HG02840 (cell line): Measurements from ENCODE around the gene HMGN1.
A peak's percentile ranks its signal among the peaks of the same experiment; 100 is the strongest.
"Not testable (repeated sequence)": the region's sequence is repeated elsewhere in the genome, so short reads cannot be mapped to it uniquely, and the experiment has no call there.

Experiments used
- ATAC-seq: cut with Tn5 transposase; IDR thresholded peaks from one replicate; pipeline ENCODE4 v1.9.1; 2021; ENCODE audit warnings: mild to moderate bottlenecking, moderate library complexity, moderate number of reproducible peaks; ENCODE audit not compliant: unreplicated experiment, low FRiP score

HMGN1 gene, protein sequence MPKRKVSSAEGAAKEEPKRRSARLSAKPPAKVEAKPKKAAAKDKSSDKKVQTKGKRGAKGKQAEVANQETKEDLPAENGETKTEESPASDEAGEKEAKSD

DNA sequence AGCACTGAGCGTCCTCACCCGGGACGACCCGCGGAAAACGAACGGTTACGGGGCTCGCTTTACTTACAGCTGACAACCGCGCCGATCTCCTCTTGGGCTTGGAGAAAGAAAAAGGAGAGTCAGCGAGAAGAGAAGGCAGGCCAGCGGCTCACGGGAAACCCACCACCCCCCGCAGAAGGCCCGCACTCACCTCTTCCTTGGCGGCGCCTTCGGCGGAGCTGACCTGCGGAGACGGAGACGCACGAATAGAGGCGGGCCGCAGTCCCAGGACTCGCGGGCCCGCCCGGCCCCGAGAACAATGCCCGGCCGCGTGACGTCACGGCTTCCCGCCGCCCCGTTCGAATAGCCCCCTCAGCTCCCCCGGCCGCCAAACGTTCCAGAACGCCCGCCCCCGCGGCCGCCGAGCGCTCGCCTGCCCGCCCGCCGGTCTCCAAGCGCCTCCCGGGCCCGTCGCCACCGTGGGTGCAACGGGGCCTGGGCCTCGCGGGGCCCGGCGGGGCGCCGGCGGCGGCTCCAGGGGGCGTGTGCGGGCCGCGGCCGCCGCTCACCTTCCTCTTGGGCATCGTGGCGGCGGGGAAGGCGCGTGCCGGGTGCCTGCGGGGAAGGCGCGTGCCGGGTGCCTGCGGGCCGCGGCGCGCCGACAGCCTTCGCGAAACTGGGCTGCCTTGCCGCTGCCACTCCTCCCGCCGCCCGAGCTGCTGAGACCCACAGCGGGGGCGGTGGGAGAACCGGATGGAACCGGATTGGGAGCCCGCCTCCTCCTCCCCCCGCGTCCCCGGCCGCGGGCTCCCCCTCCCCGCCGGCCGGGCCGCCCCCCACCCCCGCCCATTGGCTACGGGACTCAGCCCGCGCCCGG, at the start of gene HMGN1:
TSS of gene HMGN1 (minus strand) at position 734 of the 856 bp plus-strand sequence. CDS start at position 563, 171 bp downstream.
- ATAC-seq = peak; percentile 50

DNA sequence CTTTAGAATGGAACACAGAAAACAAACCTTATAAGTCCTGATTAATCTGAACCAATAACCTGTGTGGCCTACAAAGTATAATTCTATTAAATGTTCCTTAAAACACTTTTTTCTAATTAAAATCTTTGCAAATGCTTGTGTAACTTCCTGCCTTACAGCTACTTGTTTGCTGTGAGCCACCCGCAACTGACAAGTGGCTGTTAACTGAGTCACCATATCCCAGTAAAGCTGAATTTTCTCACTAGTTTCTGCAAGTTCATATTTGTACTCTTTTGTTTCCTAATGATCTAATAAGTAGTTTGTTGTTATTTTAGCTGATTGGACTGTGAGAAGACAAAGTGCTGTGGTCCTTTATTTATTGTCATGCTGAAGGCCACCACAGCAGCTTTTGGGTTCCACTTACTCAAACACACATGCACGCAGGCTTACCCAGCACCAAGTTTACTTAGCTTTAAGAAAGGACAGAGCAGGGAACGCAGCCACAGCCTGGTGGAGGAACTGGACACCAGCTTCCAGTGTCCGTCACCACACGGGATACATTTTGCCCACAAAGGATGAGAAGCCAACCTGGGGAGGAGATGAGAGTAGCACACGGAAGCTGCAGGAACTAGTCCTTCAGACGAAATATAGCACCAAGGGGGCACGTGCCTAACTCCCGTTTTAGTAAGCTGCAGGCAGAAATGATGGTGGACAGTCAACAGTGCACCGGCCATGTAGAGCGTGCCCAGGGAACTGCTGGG, 48.9 kb upstream of the HMGN1 start:
- no peak for ATAC-seq

DNA sequence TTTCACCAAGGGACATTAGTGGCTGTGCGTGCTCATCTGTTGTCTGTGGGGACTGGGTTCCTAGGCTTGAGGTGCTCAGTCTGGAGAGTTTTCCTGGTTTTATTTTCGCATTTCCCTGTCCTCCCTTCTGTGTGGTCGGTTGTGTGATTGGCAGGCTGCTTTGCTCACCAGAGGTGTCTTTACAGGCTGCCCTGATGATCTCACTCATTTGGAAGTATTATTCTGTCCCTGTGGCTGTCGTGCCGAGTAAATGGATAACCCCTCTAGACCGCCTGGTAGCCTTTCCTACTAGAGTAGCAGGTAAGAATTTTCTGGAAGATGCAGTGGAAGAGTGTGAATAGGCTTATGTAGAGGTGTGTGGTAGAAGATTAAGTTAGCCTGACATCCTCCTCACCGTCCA, 44.1 kb upstream of the HMGN1 start:
- ATAC-seq = no peak

DNA sequence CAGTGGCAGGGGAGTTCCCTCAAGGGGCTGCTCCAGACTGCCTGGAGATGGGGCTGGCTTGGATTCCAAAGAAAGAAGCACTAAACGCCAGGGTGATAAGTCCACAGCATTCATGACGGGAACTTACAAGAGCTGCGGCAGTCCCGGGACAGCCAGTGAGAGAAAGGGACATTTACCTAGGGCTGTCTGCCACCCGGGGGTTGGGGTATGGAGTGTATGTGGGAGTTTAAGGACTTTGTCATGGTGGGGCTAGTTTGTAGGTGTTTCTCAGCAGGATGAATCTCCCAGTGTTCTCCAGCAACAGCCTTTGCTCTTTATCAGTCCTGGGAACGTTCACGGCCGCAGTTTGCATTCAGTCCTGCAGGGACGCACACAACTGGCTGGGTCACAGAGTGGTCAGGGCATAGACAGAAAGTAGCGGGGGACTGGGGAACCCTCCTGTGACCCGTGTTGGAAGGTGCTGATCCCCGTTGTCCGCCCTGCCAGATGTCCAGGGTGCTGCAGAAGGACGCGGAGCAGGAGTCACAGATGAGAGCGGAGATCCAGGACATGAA, 41.4 kb upstream of the HMGN1 start:
- no peak for ATAC-seq

DNA sequence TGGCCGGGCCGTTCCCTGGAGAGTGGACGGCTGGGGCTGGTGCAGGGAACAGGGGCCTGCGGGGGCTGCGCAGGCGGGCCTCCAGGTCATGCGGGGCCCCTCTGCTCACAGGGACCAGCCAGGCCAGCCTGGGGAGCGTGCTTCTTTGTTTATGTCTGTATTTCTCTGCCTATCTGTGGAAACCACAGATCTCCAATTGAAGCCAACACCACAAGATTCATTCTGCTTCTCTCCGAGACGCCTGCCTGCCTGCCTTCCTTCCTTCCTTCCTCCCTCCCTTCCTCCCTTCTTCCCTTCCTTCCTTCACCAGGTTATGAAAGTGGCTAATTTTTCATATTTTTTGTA, 39.9 kb upstream of the HMGN1 start:
- peak; percentile 7 for ATAC-seq

DNA sequence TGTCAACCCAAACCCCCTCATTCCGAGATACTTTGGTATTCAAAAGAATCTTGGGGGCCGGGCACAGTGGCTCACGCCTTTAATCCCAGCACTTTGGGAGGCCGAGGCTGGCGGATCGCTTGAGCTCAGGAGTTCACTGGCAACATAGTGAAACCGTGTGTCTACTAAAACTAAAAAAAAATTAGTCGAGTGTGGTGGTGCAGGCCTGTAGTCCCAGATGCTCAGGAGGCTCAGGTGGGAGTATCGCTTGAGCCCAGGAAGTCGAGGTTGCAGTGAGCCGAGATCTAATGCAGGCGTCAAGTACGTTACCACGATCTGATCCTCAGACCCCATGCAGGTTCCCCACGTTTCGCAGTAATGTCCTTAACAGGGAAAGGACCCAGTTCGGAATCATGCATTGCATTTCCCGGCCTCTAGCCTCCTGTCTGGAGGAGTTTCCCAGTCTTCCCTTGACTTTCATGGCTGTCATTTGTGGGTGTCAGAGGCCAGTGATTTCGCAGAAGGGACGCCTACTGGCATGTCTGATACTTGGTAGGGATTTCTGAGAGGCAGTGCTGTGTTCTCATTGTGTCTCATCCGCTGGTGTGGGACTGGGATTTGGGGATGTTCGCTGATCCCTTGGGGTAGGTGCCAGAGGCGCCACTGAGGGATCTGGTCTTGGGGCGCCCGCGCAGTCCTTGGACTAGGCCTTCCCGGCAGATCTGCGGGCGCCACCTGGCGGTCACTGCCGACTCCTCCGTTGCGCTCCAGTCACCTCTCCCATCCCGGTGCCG, 39.3 kb upstream of the HMGN1 start:
- peak; percentile 70 for ATAC-seq

DNA sequence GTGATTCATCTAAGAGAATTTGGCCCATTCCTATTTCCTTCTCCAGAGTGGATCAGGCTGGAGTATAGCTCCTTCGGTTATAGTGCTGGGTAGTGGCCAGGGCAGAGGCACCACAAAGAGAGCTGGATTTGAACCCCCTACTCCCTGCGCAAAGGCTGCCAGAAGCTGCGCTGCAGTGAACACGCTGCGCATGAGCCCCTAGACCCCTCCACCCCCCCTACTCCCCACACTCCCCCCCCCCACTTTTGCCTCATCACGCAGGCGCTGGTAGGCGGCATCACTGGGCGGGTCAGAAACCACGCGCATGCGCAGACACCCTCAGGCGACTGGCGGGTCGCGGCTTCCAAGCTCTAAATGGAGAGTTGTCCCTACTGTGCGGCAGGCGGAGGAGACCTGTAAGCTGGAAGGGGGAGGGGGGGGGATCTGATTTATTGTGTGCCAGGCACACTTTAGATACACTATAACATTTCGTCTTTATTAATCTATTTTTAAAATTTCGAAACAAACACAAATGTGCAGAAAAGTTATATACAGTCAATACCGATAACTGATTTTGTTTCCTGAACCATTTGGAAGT, 38.7 kb upstream of the HMGN1 start:
- no peak for ATAC-seq

DNA sequence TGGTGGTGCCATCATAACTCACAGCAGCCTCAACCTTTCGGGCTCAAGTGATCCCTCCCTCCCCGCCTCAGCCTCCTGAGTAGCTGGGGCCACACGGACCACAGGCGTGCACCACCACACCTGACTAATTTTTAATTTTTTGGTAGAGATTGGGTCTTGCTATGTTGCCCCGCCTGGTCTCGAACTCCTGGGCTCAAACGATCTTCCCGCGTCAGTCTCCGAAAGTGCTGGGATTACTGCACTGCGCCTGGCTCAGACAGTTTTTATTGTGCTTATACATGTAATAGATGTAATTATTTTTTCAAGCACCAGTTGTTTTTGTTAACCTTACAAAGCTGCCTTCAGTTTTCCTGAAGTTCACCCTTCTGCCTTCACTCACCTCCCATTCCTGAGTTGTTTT, 38.0 kb upstream of the HMGN1 start:
- ATAC-seq = no peak

DNA sequence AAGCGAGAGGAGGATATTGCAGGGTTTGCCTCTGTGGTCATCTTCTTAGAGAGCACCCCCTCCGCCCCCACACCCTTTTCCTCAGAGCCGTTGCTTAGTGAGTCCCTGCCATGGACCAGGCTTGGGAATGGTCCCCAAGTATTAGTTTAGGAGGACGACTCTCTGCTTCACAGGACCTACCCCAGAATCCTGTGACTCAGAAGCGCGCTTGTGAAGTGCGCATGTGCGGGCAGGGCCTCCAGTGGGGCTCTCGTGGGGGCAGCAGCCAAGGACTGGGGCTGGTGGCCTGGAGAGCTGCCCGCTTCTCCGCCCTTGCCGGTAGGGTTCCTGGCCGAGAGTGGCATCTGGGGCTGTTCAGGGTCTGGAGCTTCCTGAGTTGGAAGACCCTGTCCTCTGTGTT, 37.3 kb upstream of the HMGN1 start:
- ATAC-seq = no peak

DNA sequence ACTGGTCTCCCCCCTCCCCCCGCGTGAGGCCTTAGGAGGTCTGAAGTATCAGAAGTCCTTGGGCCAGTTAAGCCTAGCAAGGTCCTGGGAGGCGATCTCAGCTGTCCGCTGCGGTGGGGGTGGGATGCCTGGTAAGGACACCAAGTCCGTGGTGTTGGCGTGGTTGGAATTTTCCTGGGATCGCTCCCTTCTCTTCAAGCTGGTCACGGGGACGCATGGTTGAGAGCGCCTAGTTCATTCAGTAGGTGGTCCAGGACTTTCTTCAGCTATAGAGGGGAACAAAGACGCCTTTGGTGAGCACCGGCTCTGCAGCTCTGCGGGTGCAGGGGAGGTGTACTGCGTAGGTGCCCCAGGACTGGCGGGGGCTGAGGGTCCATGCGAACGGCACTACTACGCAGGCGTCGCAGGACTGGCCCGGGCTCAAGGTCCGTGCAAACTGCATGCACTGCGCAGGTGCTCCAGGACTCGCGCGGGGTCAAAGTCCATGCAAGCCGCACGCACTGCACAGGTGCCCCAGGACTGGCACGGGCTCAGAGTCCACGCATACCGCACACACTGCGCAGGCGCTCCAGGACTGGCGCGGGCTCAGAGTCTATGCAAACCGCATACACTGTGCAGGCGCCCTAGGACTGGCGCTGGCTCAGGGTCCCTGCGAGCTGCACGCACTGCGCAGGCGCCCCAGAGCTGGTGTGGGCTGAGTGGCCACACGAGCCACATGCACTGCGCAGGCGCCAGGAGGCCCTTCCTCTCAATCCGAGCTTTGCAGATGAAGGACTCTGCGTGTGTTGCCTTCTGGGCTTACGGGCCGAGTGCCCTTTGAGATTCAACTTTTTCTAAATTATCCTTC, 36.6 kb upstream of the HMGN1 start:
- ATAC-seq = no peak

DNA sequence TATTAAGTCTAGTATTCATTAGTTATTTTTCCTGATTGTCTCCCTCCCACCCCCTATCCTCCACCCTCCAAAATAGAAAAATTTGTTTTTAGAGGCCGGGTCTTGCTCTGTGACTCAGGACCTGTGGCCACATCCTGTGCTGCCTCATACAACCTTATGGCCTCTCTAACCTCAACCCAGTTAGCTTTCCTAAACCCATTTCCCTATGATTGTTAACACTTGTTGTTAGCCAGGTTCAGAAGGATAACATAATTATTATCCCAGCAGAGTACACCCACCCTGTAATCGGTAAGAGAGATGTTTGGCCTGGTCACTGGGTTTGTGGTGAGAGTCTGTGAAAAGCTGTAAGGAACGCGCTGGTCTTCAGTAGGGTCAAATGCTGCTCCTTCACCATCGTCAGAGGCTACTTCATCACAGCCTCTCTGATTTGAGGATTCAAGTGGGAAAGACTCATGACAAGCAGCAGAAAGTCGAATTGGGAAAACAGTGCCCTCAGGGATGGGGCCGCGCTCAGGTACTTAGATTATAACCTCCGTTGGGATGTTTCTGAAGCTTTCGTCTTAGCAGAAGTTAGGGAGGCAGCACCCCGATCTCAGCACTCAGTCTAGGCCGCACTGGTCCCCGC, 35.9 kb upstream of the HMGN1 start:
- ATAC-seq = no peak

DNA sequence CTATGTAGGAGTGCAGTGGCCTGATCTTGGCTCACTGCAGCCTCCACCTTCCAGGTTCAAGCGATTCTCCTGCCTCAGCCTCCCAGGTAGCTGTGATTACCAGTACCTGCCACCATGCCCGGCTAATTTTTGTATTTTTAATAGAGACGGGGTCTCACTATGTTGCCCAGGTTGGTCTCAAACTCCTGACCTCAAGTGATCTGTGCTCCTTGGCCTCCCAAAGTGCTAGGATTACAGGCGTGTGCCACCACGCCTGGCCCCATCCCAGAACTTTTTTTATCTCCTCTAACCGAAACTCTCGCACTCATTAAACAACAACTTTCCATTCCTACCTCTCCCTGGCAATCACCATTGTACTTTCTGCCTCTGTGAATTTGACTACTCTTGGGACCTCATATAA, 33.2 kb upstream of the HMGN1 start:
- not testable (repeated sequence) for ATAC-seq

DNA sequence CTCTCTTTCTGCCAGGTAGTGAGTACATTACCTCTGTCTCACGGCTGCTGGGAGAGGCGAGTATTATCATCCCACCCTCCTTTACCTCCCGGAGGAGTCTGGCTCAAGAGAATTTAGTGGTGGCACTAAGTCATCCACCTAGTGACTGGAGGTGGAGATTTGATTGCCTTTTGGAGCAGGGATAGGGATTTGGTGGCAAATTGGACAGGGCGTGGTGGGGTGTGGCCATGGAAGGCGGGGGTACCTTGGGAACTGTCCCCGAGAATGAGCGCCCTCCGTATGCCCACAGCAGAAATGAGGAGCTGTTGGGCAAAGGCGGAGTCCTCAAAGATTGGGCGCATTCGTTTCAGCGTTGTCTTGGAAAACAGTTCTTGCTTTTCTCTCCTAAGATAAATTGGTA, 32.1 kb upstream of the HMGN1 start:
- no peak for ATAC-seq

DNA sequence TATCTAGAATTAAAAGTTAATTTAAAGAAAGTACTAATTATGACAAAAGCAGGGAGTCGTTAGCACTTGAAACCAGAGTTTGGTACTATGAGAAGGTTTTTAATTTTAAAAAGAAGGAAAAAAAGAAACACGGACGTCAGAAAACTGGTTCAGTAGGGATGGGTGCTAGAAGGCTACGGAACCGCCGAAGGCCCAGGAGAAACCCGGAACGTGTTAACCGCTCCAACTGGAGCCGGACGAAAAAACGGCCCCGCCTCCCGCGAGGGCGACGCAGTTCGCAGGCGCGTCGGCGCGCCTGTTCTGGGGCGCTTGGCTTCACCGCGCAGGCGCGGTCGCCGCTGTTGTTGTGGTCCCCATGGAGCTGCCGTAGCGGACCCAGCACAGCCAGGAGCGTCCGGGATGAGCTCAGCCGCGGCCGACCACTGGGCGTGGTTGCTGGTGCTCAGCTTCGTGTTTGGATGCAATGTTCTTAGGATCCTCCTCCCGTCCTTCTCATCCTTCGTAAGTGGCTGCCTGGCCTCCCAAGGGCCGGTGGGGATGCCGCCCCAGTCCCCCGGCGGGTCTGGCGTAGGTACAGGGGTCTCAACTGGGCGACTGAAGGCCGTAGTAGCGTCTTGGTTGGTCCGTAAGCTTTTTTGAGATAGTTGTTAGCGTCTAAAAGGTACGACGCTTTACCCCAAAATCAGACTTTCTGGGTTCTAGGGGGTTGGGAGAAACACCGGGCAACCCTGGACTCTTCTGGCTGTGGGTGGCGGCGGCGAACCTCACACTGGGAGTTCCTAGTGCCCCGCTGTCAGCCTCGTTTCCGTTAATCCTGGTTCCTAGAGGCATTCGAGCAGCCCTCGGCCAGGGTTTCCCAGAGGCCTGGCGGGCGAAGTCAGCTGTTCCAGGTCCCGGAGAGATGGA, 31.4 kb upstream of the HMGN1 start:
- ATAC-seq = peak; percentile 93

DNA sequence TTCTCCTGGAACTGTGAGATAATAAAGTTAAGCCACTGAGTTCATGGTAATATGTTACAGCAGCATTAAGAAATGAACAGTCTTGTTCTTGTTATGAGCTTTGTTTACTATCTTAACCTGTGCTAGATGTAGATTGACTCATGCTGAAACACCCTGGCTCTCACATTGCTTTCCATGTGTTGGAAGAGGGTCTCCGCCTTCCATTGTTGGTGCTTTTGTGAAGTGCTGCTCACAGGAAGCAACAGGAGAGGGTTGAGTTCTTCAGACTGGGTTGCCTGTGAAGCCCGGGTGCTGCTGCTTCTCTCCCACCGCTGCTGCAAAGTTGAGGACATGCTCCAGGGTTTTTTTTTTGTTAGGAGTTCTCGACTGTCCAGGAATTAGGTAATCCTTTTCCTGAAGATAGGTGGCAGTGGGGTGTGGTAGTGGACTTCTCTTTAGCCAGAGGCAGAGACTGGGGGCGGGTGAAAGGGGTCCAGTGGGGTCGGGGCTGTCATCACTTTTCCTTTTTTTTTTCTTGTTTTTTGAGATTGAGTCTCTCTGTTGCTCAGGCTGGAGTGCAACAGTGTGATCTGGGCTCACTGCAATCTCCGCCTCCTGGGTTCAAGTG, 28.7 kb upstream of the HMGN1 start:
- no peak for ATAC-seq

DNA sequence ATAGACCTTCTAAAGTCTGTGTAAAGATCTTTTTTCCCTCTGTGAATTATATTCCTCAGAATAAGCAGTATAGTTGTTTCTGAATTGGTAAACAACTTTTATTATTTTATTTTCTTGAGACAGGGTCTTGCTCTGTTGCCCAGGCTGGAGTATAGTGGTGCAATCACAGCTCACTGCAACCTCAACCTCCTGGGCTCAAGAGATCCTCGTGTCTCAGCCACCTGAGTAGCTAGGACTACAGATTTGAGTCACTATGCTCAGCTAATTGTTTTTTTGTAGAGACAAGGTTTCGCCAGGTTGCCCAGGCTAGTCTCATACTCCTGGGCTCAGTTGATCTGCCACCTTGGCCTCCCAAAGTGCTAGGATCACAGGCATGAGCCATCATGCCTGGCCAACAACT, 26.6 kb upstream of the HMGN1 start:
- ATAC-seq = no peak

DNA sequence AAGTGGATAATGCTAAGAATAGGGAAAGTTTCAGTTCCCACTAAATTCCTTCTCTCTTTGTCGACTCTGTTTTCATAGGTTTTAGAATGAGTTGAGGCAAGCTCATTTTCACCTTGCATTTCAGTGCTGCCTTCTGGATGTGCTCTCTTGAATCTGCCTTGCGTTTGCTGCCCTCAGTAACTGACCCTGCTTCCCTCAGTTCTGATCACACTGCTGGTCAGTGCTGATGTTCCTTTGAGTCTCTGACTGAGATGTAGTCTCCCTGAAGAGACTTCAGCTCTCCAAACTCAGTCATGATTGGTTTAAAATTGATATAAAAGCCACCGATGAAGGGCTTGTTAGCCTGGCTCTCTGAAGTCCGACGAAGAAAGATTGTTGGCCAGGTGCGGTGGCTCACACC, 25.2 kb upstream of the HMGN1 start:
- no peak for ATAC-seq

DNA sequence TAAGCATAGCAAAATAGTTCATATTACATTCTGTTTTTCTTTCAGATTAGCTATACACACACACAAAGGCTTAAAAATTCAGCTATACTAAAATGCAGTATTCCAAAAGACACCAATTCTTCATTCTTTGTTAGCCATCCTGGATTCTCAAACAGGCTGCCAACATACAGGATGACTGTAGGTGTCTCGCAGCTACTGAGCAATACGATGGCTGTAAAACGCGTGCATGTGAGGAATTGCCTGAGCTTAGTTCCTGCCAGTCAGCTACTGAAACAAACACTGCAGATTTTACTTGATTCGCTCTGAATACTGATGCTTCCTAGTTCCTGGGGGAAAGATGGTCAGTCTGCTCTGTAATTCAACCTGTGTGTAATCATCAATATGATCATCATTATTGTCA, 24.7 kb upstream of the HMGN1 start:
- no peak for ATAC-seq
